ENCODE measurements around the gene PHF5A.

The PHF5A gene

GRCh38 chr22:41468381-41469217, at the start of gene PHF5A, which contains the start of gene ACO2:
Gene PHF5A (minus strand): TSS chr22:41468692. CDS start chr22:41468653, 39 bp downstream.
Gene ACO2 (plus strand): TSS chr22:41469117. CDS start chr22:41469147, 30 bp downstream.
- peak within 1 kb of the TSS; percentile 95 for H3K4me3 ChIP-seq
- H3K27ac ChIP-seq: peak within 1 kb of the TSS; percentile 98
- H3K4me1 ChIP-seq: peaks cover 40% of the 10 kb centered on the region
- peak within 1 kb of the TSS; percentile 94 for H3K9ac ChIP-seq
- no peak for TF ChIP-seq Cebpa-rat (IDR thresholded peaks at IDR 0.05)
- no peaks in the 10 kb centered on the region for H3K9me3 ChIP-seq
- H4K20me1 ChIP-seq: peaks cover 10% of the 10 kb centered on the region; the same call in 1 of the 2 replicates
- H3K4me2 ChIP-seq: peak within 1 kb of the TSS; percentile 97
- H3K27me3 ChIP-seq: no peaks in the 10 kb centered on the region
- peaks cover 75% of the 10 kb centered on the region for H3K36me3 ChIP-seq

- H3K4me3 ChIP-seq: no peak overlapping the region
- H3K9me3 ChIP-seq: no peaks in the 10 kb centered on the region
- no peaks in the 10 kb centered on the region for H3K4me1 ChIP-seq
- H3K4me2 ChIP-seq: no peak overlapping the region
- no peak overlapping the region for H3K27ac ChIP-seq
- H3K36me3 ChIP-seq: peaks cover 86% of the 10 kb centered on the region
- H3K9ac ChIP-seq: no peak overlapping the region
- no peak for TF ChIP-seq Cebpa-rat (IDR thresholded peaks at IDR 0.05)
- H4K20me1 ChIP-seq: peaks cover 11% of the 10 kb centered on the region; the same call in 1 of the 2 replicates
- H3K27me3 ChIP-seq: no peaks in the 10 kb centered on the region
Measured at GRCh38 chr22:41518048-41518347, 49.5 kb upstream of the PHF5A start.

GRCh38 chr22:41517172-41518047, 48.9 kb upstream of the PHF5A start:
- H3K27ac ChIP-seq: no peak overlapping the region
- H3K9me3 ChIP-seq: no peaks in the 10 kb centered on the region
- H4K20me1 ChIP-seq: peaks cover 11% of the 10 kb centered on the region; the same call in 1 of the 2 replicates
- no peak overlapping the region for H3K9ac ChIP-seq
- TF ChIP-seq Cebpa-rat (IDR thresholded peaks at IDR 0.05): no peak
- no peaks in the 10 kb centered on the region for H3K4me1 ChIP-seq
- peaks cover 86% of the 10 kb centered on the region for H3K36me3 ChIP-seq
- H3K27me3 ChIP-seq: no peaks in the 10 kb centered on the region
- H3K4me2 ChIP-seq: no peak overlapping the region
- H3K4me3 ChIP-seq: no peak overlapping the region

- no peak overlapping the region for H3K4me2 ChIP-seq
- H4K20me1 ChIP-seq: peaks cover 11% of the 10 kb centered on the region; the same call in 1 of the 2 replicates
- H3K36me3 ChIP-seq: peaks cover 89% of the 10 kb centered on the region
- H3K9me3 ChIP-seq: no peaks in the 10 kb centered on the region
- H3K4me3 ChIP-seq: no peak overlapping the region
- no peaks in the 10 kb centered on the region for H3K4me1 ChIP-seq
- H3K9ac ChIP-seq: no peak overlapping the region
- H3K27me3 ChIP-seq: no peaks in the 10 kb centered on the region
- TF ChIP-seq Cebpa-rat (IDR thresholded peaks at IDR 0.05): no peak
- H3K27ac ChIP-seq: no peak overlapping the region
Measured at GRCh38 chr22:41516462-41516861, 48.0 kb upstream of the PHF5A start.

GRCh38 chr22:41513391-41513790, 44.9 kb upstream of the PHF5A start:
- TF ChIP-seq Cebpa-rat (IDR thresholded peaks at IDR 0.05): no peak
- Histone ChIP-seq H3K4me3 (no peak overlapping the region), H3K9ac (no peak overlapping the region), H3K9me3 (no peaks in the 10 kb centered on the region), H3K4me2 (no peak overlapping the region), H3K4me1 (no peaks in the 10 kb centered on the region), H3K36me3 (peaks cover 98% of the 10 kb centered on the region), H3K27ac (no peak overlapping the region), H3K27me3 (no peaks in the 10 kb centered on the region), H4K20me1 (peaks cover 26% of the 10 kb centered on the region)

GRCh38 chr22:41512421-41513194, 44.1 kb upstream of the PHF5A start:
- H3K9ac ChIP-seq: no peak overlapping the region
- H3K4me3 ChIP-seq: no peak overlapping the region

GRCh38 chr22:41511521-41511968, 43.1 kb upstream of the PHF5A start:
- Histone ChIP-seq H3K27me3 (no peaks in the 10 kb centered on the region), H3K9me3 (no peaks in the 10 kb centered on the region), H3K4me3 (no peak overlapping the region), H3K4me1 (peaks cover 6% of the 10 kb centered on the region; the same call in 1 of the 2 replicates), H3K4me2 (no peak overlapping the region), H3K36me3 (peaks cover 99% of the 10 kb centered on the region), H3K27ac (no peak overlapping the region), H4K20me1 (peaks cover 39% of the 10 kb centered on the region), H3K9ac (no peak overlapping the region)
- TF ChIP-seq Cebpa-rat (IDR thresholded peaks at IDR 0.05): no peak

More at GRCh38 chr22:41512421-41513194, 44.1 kb upstream of the PHF5A start:
- peaks cover 5% of the 10 kb centered on the region; the same call in 1 of the 2 replicates for H3K4me1 ChIP-seq
- H3K9me3 ChIP-seq: no peaks in the 10 kb centered on the region
- TF ChIP-seq Cebpa-rat (IDR thresholded peaks at IDR 0.05): no peak
- H3K4me2 ChIP-seq: no peak overlapping the region
- peaks cover 99% of the 10 kb centered on the region for H3K36me3 ChIP-seq
- H3K27me3 ChIP-seq: no peaks in the 10 kb centered on the region
- peaks cover 33% of the 10 kb centered on the region for H4K20me1 ChIP-seq
- H3K27ac ChIP-seq: no peak overlapping the region

- Histone ChIP-seq H3K4me1 (peaks cover 31% of the 10 kb centered on the region), H3K4me3 (no peak overlapping the region), H3K9ac (no peak overlapping the region), H3K27me3 (no peaks in the 10 kb centered on the region), H3K9me3 (no peaks in the 10 kb centered on the region), H3K4me2 (no peak overlapping the region), H3K36me3 (peaks cover 90% of the 10 kb centered on the region), H4K20me1 (peaks cover 47% of the 10 kb centered on the region), H3K27ac (no peak overlapping the region)
- TF ChIP-seq Cebpa-rat (IDR thresholded peaks at IDR 0.05): no peak
Measured at GRCh38 chr22:41508770-41509170, 40.3 kb upstream of the PHF5A start.
